SK-N-MC (cell line): ENCODE results near the gene RESF1.

ENCODE experiments used
- EZH2 ChIP-seq: fragments of 200-600 bp; sonication (generic); IDR thresholded peaks from one replicate; pipeline ENCODE4 v1.6.1; 2017; ENCODE audit warnings: antibody characterized with exemption
- POLR2AphosphoS5 ChIP-seq: IDR thresholded peaks from 2 replicates; pipeline ENCODE4 v1.6.1; 2012; ENCODE audit warnings: mild to moderate bottlenecking, low read depth, low read length, borderline replicate concordance

DNA sequence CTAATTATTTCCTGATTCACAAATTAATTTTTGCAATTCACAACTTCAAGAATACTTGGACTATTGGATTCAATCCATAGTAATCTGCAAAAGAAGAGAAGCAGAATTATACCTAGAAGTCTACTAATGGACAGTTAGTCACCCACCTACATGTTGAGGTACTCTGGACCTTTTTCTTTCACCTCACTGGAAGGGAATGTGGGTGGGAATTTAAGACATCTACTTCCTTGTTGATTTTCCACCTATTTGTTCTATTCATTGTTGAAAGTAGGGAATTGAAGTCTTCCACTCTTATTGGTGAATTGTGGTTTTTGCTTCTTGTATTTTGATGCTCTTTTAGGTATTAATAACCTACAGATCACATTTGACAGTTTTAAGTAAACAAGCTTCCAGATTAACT, 11.0 kb downstream of the RESF1 start:
- no peak for TF ChIP-seq POLR2AphosphoS5
- TF ChIP-seq EZH2: no peak
